IPS DF 19.7 (cell line): ENCODE results near the gene DYSF.
"Not testable (repeated sequence)": the region's sequence is repeated elsewhere in the genome, so short reads cannot be mapped to it uniquely, and the experiment has no call there.

Source experiments
- DNase-seq: peaks from one replicate; pipeline ENCODE4 v3.0.0-alpha.2; 2013; ENCODE audit warnings: low read depth, low spot score

Gene DYSF

DNA sequence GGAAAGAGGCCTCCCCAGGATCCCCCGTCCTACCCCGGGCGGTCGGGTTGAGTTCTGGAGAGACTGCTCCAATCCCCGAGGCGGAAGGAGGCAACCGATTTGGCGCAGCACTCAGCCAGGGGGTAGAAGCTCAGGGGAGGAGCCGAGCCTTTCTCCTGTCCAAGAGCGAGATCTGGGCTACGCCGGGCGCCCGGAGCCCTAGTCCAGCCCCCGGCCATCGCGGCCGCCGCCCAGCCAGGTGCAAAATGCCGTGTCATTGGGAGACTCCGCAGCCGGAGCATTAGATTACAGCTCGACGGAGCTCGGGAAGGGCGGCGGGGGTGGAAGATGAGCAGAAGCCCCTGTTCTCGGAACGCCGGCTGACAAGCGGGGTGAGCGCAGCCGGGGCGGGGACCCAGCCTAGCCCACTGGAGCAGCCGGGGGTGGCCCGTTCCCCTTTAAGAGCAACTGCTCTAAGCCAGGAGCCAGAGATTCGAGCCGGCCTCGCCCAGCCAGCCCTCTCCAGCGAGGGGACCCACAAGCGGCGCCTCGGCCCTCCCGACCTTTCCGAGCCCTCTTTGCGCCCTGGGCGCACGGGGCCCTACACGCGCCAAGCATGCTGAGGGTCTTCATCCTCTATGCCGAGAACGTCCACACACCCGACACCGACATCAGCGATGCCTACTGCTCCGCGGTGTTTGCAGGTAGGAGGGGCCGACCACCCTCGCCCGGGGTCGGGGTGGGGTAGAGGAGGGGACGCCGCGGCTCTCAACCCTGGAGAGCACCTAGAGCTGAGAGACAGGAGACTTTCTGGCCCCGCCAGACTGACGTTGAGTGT, at the start of gene DYSF:
TSS of gene DYSF (plus strand) at position 158 of the 817 bp plus-strand sequence.
- DNase-seq = no peak

DNA sequence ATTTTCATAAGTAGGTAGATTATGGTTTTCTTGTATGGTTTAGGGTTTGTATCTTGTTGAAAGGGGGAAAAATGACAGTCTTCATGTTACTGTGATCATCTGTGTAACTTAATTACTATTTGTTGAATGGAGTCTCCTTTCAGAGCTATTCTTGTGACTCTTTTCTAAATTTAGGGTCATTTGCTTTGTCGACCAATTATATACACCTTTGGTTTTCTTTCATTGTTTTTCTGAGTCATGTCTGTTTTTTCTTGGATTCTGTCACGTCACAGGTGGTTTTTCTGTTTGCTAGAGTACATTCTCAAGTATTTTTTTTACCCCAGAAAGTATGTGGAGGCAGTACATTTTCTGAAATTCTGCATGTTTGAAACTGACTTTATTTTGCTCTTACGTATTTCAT, 43.8 kb upstream of the DYSF start:
- DNase-seq = no peak

GRCh38 chr2:71410696-71411095, 42.7 kb upstream of the DYSF start:
- DNase-seq = no peak

DNA sequence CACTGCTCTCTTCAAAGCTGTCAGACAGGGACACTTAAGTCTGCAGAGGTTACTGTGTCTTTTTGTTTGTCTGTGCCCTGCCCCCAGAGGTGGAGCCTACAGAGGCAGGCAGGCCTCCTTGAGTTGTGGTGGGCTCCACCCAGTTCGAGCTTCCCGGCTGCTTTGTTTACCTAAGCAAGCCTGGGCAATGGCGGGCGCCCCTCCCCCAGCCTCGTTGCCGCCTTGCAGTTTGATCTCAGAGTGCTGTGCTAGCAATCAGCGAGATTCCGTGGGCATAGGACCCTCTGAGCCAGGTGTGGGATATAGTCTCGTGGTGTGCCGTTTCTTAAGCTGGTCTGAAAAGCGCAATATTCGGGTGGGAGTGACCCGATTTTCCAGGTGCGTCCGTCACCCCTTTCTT, 36.5 kb upstream of the DYSF start:
- not testable (repeated sequence) for DNase-seq

- DNase-seq = no peak
Observed at GRCh38 chr2:71417300-71418202, 35.8 kb upstream of the DYSF start.

GRCh38 chr2:71419145-71419544, 34.2 kb upstream of the DYSF start:
- no peak for DNase-seq

GRCh38 chr2:71419976-71420375, 33.4 kb upstream of the DYSF start:
- no peak for DNase-seq

DNA sequence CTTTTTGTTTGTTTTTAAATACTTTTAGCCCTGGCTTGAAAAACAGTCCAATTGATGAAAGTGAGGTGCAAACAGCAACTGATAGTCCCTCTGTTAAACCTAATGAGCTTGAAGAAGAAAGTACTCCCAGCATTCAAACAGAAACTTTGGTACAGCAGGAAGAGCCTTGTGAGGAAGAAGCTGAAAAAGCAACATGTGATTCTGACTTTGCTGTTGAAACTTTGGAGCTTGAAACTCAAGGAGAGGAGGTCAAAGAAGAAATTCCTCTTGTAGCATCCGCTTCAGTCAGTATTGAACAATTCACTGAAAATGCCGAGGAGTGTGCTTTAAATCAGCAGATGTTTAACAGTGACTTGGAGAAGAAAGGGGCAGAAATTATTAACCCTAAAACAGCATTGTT, 30.6 kb upstream of the DYSF start:
- DNase-seq = no peak

DNA sequence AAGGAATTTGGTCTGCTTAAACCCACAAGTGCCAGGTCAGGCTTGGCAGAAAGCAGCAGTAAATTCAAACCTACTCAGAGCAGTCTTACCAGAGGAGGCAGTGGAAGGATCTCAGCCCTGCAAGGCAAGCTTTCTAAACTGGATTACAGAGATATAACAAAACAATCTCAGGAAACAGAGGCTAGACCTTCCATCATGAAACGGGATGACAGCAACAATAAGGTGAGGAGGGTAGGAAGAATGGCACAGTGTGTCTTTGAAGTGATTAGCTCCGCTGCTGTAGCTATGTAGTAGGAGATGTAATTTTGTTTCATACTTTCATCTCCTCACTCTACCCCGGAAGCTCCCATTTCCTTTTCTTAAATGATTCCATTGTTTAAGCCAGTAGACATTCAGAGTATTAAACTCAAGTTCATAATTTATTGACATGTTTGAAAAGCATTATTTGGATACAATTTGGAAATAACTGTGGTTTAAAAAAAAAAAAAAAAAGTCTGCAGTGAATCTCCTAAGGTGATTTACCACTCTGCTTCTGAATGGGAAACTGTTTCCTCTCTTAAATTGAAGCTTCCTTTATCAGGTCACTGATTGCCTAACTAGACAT, 29.4 kb upstream of the DYSF start:
- no peak for DNase-seq

DNA sequence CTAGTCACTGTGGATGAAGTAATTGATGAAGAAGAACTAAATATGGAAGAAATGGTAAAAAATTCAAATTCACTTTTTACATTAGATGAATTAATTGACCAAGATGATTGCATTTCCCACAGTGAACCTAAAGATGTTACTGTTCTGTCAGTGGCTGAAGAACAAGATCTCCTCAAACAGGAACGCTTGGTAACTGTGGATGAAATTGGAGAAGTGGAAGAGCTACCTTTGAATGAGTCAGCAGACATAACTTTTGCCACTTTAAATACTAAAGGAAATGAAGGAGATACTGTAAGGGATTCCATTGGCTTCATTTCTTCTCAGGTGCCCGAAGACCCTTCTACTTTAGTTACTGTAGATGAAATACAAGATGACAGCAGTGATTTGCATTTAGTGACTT, 26.6 kb upstream of the DYSF start:
- DNase-seq = no peak

DNA sequence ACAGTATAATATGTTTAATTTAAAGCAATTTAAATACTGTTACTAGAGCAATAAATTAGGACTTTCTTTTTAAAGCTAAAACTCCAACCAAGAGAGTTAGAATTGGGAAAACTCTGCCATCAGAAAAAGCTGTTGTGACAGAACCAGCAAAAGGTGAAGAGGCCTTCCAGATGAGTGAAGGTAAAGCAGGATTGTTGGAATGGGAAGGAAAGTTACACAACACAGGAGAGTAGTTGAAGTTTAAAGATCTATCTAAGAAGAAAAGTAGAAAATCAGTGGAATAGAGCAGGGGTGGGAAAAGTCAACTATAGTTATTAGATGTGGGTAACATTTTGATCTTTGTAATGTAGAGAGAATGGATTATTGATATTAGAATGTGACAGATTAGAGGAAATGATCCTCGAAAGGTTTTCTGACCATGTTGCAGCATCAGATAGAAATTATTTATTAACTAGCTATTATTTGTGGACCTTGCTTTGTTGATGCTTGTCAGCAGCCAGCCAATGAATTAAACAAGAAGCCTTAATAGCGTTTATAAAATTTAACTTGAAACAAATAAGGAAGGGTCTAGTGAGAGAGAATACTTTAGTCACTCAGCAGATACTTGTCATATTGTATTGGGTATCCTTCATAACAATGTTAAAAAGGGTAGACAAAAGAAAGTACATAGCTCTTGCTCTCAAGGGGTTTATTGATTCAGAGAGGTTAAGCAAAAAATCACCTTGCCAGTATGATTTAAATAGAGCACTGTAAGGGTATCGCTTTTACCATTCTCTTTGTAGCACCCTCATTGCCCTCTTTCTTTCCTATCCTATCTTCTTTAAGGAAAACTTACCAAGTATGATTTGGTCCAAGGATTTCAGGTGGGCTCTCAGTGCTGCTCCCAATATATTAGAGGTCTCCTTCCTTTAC, 24.6 kb upstream of the DYSF start:
- no peak for DNase-seq

DNA sequence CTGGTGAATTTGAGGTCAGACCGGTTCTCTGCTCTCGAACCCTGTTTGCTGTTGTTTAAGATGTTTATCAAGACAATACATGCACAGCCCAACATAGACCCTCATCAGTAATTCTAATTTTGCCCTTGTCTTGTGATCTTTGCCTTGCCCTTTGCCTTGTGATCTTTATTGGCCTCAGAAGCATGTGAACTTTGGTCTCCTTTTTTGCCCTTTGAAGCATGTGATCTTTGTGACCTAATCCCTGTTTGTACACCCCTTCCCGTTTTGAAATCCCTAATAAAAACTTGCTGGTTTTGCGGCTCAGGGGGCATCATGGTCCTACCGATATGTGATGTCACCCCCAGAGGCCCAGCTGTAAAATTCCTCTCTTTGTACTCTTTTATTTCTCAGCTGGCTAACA, 8.2 kb upstream of the DYSF start:
- not testable (repeated sequence) for DNase-seq

- no peak for DNase-seq
Observed at GRCh38 chr2:71446505-71446904, 6.9 kb upstream of the DYSF start.

DNA sequence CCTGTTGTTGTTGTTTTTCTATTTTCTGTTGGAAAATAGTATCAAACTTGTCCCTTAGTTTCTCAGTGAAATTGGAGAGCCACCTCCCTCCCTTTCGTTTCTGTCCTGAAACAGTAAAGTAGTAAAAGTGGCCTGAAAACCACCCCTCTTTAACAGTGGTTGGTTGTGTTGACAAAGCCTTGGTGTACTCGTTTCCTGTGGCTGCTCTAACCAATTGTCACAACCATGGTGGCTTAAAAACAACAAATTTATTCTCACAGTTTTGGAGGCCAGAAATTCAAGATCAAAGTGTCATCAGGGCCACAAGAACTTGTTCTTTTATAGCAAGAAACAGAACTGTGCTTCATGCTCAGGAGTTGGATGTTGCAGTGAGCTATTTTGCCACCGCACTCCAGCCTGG, 4.0 kb upstream of the DYSF start:
- no peak for DNase-seq

DNA sequence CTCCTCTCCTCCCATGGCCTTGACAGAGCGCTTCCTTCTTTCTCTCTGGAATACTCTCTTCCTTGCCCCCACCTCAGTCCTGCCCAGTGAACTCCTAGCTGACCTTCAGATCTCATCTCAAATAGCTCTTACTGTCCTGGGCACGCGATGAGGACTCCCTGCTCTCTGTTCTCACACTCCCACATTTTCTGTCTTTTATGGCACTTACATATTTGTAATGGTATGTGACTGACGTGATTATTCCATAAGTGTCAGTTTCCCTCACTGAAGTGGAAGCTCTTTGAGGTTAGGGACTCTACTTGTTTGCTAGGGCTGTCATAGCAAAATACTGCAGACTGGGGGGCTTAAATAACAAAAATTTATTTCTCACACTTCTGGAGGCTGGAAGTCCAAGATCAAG, 1.7 kb upstream of the DYSF start:
- no peak for DNase-seq

GRCh38 chr2:71452565-71452964, 796 bp upstream of the DYSF start:
- DNase-seq = no peak

GRCh38 chr2:71454221-71455010, 1.1 kb downstream of the DYSF start:
- DNase-seq = no peak

- no peak for DNase-seq
Observed at GRCh38 chr2:71455011-71455740, 1.8 kb downstream of the DYSF start.

- peak; percentile 61 for DNase-seq
Observed at GRCh38 chr2:71455741-71456569, 2.6 kb downstream of the DYSF start.
